HCEC 1CT (cell line): Measurements from ENCODE around the gene SCEL.

ENCODE experiments used
- DNase-seq: peaks from one replicate; pipeline ENCODE4 v3.0.0-alpha.2; 2017

Gene SCEL

GRCh38 chr13:77522444-77522843 lies 13.1 kb upstream of the SCEL start:
- no peak for DNase-seq

- no peak for DNase-seq
Measured at GRCh38 chr13:77523386-77523785, 12.1 kb upstream of the SCEL start.

DNA sequence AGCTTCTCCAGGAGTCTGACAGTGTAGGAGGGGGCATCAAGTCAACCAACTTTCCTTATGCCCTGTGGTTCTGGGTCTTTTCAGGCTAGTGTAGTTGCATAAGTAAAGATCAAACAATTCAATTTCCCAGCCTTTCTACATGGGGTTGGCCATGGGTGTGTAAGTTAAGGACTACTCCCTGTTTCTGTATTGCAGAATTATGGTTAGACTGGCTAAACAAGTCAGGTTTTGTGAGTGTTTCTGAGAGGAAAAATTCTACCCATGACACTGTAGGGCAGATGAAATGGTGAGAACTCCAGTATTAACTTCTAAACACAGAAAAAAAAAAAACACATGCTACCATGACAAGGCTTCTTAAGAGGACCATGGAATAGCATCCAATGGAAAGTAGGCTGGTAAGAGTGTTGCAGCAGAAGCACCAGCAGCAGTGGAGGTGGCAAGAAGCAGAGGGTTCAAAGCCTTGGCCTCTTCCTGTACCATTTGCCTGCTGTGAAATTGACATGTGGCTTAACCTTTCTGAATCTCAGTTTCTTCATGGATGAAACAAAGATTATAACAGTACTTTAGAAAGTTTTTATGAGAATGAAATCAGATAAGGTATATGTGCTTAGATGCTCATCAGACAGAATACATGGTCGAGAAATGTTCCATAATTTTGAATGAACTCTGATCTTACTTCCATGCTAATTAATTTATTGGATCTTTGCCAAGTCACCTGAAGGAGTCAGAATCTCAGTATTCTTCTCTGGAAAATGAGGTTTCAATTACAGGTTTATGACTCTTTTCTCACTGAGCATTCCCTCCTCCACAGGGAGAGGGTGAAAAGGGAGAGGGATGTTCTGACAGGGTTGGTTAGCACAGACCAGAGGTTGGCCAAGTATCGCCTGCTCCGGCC lies 11.4 kb upstream of the SCEL start:
- no peak for DNase-seq

- DNase-seq, result no peak
Measured at GRCh38 chr13:77528414-77528813, 7.1 kb upstream of the SCEL start.

DNA sequence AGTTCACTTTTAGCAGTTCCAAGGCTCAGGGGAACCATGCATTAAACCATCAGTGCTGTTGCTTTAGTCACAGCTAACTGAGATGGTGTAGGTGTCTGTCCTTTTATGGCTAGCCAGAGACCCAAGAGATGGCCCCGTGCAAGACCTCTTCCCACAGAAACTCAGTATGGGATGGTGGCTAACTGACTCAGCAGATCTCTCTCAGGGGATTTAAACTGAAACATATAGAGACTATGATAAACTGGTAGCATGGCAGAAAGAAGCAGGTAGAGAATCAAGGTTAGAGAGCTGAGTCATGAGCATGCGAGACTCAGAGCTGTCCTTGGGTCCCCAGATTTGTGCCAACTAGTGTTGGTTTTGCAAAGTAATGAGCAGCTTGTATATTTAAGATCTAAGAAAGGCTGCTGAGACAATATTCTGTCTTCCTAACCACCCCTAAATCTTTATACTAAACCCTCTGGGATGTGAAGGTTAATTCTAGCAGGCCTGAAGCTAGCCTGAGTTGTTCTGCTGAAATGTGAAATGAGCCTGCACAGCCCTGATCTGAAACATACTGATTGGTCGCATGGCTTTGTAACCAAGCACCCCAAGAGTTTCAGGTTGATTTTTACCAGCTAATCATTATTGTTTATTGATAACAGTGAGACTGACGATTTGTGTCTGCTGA lies 6.5 kb upstream of the SCEL start:
- no peak for DNase-seq

DNA sequence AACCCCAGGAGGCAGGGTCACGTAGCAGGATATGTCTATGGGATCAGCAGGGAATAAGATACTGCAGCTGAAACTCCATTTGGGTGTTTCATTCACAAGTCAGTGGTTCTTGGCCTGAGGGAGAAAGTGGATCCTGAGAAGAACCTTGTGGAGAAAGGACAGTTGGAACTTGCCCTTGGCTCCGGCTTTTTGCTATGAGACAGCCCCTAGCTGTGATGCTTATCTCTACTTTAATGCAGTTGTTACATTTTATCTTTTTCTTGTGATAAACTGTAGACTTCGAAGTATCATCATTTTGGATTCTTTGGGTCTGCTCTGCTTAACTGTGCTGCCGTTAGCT lies 6.0 kb upstream of the SCEL start:
- DNase-seq, result no peak

DNA sequence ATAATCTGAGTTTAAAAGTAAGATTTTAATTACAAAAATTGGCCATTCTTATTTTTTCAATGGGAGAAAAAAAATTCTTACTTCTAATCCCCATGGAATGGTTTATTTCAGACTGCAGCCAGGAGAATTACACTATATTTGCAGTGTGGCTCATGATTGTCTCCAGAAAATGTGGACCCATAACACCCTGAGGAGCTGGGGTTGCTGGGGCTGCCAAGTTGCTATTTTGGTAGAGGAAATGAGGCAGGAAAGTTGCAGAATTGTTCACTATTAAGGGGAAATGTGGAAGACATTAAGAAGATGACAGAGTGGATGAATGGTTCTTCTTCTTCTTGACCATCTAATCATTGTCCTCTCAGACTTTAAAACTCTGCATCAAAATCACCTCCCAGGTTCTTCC lies 4.6 kb upstream of the SCEL start:
- no peak for DNase-seq

GRCh38 chr13:77532983-77533382 lies 2.5 kb upstream of the SCEL start:
- no peak for DNase-seq

DNA sequence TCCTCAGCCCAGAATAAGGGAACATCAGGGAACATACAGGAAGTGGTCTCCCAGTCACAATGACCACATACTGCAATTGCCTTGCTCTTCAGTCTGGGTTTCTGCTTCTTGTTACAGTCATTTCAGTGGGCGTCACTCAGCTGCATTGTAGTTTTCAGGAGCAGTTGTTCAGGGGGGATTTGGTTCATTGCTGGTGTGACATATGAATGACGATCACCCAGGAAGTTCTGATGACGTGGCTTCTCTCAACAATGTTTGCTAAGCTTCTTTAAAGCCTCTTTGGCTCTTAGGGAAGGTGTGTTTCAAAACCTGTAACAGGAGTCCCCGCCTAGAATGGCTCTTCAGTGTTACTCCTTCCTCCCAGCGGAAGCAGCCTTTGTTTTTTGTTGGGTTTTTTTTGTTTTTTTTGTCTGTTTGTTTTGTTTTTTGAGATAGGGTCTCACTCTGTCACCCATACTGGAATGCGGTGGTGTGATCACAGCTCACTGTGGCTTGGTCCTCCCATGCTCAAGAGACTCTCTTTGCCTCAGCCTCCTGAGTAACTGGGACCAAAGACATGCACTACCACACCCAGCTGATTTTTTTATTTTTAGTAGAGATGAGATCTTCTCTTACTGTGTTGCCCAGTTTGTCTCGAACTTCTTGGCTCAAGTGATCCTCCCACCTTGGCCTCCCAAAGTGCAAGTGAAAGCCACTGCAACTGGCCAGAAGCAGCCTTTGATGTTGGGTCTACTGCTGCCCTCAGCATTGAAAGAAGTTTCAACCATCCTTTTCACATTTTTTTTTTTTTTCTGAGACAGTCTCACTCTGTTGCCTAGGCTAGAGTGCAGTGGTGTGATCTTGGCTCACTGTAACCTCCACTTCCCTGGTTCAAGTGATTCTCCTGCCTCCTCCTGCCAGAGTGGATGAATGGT lies 1.4 kb upstream of the SCEL start:
- no peak for DNase-seq

GRCh38 chr13:77536358-77536757 lies 852 bp downstream of the SCEL start:
- no peak for DNase-seq

- DNase-seq, result peak; percentile 8
Measured at GRCh38 chr13:77537289-77537919, 1.9 kb downstream of the SCEL start.

DNA sequence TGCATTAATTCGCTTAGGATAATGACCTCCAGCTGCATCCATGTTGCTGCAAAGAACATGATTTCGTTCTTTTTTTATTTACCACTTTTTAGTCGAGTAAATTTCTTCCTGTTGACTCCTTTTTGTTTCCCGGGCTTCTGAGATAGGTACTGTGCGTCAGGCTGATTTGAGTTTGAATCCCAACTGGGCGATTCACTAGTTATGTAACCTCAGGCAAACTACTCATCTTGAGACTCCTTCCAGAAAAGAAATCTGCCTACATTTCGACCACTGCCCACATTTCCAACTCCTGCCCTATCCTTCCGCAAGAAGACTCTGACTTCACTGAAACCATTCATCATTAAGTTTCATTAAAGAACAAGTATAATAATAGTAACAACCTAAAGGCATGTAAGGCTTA lies 8.2 kb downstream of the SCEL start:
- DNase-seq, result no peak

GRCh38 chr13:77544355-77544754 lies 8.8 kb downstream of the SCEL start:
- DNase-seq, result no peak

DNA sequence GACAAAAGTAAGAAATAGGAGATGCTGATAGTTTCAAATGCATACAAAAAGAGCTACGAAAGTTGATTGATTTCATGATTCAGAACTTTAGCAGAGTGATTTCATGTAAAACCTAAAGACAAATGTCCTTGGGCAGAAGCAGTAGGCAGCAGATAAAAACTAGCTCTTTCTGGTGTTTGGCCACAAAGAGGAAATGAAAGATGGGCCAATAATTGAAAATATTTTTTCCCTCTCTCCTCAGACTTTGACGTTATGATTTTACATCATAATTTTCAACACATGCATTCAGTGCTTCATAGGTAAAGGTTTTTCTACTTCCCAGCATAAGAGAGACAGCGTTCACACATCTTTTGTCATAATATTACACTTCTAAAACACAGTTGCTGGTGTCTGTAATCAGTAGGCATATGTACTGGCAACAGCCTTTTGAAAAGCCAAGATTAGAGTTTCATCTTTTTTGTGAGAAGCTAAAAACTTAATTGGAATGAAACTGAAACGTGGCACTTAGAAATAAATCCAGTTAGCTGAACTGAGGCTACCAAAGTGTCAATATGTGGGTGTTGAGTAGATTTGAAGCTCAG lies 9.3 kb downstream of the SCEL start:
- no peak for DNase-seq

- DNase-seq, result no peak
Measured at GRCh38 chr13:77545626-77546412, 10.3 kb downstream of the SCEL start.

DNA sequence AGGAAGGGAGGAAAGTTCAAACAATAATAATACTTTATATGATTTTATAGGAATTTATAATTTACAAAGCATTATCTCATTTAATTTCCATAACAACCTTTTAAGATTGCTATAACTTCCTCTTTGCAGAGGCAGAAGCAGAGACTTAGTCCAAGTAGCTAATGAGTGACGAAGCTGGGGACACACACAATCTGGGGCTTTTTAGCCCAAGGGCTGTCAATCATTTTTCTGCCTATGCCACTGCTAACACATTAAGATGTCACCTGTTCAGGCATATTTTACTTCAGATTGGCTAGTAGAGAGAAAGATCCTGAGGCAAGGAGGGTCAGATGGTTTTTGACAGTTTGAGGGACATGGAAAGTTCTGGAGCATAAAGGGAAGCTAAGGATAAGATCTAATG lies 12.6 kb downstream of the SCEL start:
- DNase-seq, result no peak

DNA sequence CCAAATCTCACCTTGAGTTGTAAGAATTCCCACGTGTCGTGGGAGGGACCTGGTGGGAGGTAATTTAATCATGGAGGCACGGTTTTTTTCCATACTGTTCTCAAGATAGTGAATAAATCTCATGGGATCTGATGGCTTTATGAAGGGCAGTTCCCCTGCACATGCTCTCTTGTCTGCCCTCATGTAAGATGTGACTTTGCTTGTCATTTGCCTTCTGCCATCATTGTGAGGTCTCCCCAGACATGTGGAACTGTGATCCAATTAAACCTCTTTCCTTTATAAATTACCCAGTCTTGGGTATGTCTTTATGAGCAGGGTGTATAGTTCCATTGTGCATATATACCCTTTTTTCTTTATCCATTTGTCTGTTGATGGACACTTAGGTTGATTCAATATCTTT lies 13.1 kb downstream of the SCEL start:
- no peak for DNase-seq

GRCh38 chr13:77554069-77554468 lies 18.6 kb downstream of the SCEL start:
- no peak for DNase-seq

GRCh38 chr13:77555246-77555645 lies 19.7 kb downstream of the SCEL start:
- no peak for DNase-seq

GRCh38 chr13:77558016-77558415 lies 22.5 kb downstream of the SCEL start:
- DNase-seq, result no peak

DNA sequence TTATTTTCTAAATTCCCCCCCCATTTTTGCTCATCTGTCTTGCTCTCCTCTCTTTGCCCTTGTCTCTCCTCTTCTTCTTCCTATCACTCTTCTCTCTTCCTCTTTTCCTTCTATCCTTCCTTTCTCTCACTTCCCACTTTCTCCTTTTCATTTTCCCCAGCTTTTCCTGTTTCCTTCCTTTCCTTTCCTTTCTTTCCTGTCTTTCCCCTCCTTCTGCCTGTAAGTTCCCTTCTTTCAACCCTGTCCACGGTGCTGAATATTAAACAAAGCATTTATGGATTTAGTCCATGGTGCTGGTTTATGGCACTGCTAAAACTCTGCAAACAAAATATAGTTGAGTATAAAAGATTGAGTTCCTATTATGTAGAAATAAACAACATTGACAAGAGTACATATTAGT lies 27.6 kb downstream of the SCEL start:
- peak; percentile 14 for DNase-seq

GRCh38 chr13:77565635-77566034 lies 30.1 kb downstream of the SCEL start:
- DNase-seq, result peak; percentile 34
